Measurements from ENCODE around the gene LPIN1.

DNA sequence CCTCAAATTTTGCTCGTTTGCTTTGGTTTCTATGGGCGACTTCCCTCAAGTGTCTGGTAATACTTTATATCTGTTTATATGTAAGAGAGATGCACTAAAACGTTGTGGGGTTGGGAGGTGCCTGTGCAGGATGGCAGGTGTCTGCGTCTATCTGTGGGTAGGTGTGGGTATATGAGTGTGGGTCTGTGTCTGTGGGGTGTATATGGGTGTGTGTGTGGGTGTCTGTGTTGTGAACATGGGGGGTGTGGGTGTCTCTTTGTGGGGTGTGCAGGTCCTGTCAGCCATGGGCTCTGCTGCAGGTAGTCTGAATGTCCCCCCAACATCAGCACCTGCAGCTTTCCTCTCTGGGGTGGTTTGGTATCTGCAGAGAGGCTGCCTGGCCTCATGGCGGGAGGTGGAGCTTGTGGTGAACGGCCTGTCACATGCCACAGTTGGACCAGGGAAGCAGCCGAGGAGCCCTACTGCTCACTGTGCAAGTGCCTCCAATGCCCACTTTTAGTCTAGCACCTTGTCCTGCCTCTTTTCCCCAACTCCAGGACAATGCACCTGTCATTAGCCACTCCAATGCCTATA lies 90.3 kb downstream of the LPIN1 start:
- TF ChIP-seq, protein P1, sequence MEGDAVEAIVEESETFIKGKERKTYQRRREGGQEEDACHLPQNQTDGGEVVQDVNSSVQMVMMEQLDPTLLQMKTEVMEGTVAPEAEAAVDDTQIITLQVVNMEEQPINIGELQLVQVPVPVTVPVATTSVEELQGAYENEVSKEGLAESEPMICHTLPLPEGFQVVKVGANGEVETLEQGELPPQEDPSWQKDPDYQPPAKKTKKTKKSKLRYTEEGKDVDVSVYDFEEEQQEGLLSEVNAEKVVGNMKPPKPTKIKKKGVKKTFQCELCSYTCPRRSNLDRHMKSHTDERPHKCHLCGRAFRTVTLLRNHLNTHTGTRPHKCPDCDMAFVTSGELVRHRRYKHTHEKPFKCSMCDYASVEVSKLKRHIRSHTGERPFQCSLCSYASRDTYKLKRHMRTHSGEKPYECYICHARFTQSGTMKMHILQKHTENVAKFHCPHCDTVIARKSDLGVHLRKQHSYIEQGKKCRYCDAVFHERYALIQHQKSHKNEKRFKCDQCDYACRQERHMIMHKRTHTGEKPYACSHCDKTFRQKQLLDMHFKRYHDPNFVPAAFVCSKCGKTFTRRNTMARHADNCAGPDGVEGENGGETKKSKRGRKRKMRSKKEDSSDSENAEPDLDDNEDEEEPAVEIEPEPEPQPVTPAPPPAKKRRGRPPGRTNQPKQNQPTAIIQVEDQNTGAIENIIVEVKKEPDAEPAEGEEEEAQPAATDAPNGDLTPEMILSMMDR (conservative IDR thresholded peaks at IDR 0.05), result no peak
- no peak for TF ChIP-seq ZFX (IDR thresholded peaks at IDR 0.05)
